Stromal cell of bone marrow (primary cell): Measurements from ENCODE around the gene TP53RK.

Experiments used
- DNase-seq: peaks from one replicate; pipeline ENCODE4 v3.0.0-alpha.2; 2012; ENCODE audit warnings: low read depth

Gene TP53RK

GRCh38 chr20:46689082-46689753 is at the start of gene TP53RK:
TSS of gene TP53RK (minus strand) at chr20:46689444. CDS start at chr20:46689414, 30 bp downstream.
- peak; percentile 100 for DNase-seq

- DNase-seq = no peak
These were observed 46.2 kb upstream of the TP53RK start for GRCh38 chr20:46735436-46735835.

GRCh38 chr20:46731770-46732169 is 42.5 kb upstream of the TP53RK start:
- no peak for DNase-seq

- no peak for DNase-seq
These were observed 36.2 kb upstream of the TP53RK start for GRCh38 chr20:46725186-46726165.

- no peak for DNase-seq
These were observed 35.2 kb upstream of the TP53RK start for GRCh38 chr20:46724343-46724959.

GRCh38 chr20:46723039-46723438 is 33.8 kb upstream of the TP53RK start:
- DNase-seq = no peak

- DNase-seq = no peak
These were observed 33.2 kb upstream of the TP53RK start for GRCh38 chr20:46722450-46722849.

- DNase-seq = no peak
These were observed 32.2 kb upstream of the TP53RK start for GRCh38 chr20:46721476-46721875.

GRCh38 chr20:46720776-46721425 is 31.7 kb upstream of the TP53RK start:
- DNase-seq = no peak

- no peak for DNase-seq
These were observed 30.8 kb upstream of the TP53RK start for GRCh38 chr20:46720019-46720418.

- DNase-seq = no peak
These were observed 28.7 kb upstream of the TP53RK start for GRCh38 chr20:46717818-46718541.

- peak; percentile 25 for DNase-seq
These were observed 26.1 kb upstream of the TP53RK start for GRCh38 chr20:46715292-46715756.

- no peak for DNase-seq
These were observed 25.0 kb upstream of the TP53RK start for GRCh38 chr20:46713957-46714834.

- DNase-seq = no peak
These were observed 22.9 kb upstream of the TP53RK start for GRCh38 chr20:46712056-46712636.

- DNase-seq = no peak
These were observed 21.1 kb upstream of the TP53RK start for GRCh38 chr20:46710153-46710913.

GRCh38 chr20:46709459-46710152 is 20.4 kb upstream of the TP53RK start, which contains the start of gene SLC2A10:
TSS of gene SLC2A10 (plus strand) at chr20:46709649. CDS start at chr20:46709737, 88 bp downstream.
- peak; percentile 34 for DNase-seq

GRCh38 chr20:46709055-46709458 is 19.8 kb upstream of the TP53RK start:
- no peak for DNase-seq

- DNase-seq = no peak
These were observed 19.1 kb upstream of the TP53RK start for GRCh38 chr20:46708172-46708860.
